Skeletal muscle cell (primary cell): ENCODE data around the gene WDR91.
A peak's percentile ranks its signal among the peaks of the same experiment; 100 is the strongest.
"Not testable (repeated sequence)": the region's sequence is repeated elsewhere in the genome, so short reads cannot be mapped to it uniquely, and the experiment has no call there.

Source experiments
- DNase-seq: peaks from one replicate; pipeline ENCODE4 v3.0.0-alpha.2; 2010; ENCODE audit warnings: low read depth
- H3K4me3 ChIP-seq: 2 replicates; pipeline ENCODE4 v1.5.1; 2011; ENCODE audit warnings: low read depth, mild to moderate bottlenecking, control low read depth, low read length, moderate library complexity

Gene WDR91

GRCh38 chr7:135234727-135235126 is 23.4 kb upstream of the WDR91 start:
- H3K4me3 ChIP-seq = no peak overlapping the region
- no peak for DNase-seq

GRCh38 chr7:135234095-135234494 is 22.8 kb upstream of the WDR91 start:
- DNase-seq, H3K4me3 ChIP-seq: not testable (repeated sequence)

GRCh38 chr7:135233570-135233969 is 22.2 kb upstream of the WDR91 start, which contains the start of gene STRA8:
STRA8 (plus strand) TSS chr7:135233838; CDS start chr7:135240525, 6,687 bp downstream.
- no peak for DNase-seq
- H3K4me3 ChIP-seq = no peak within 1 kb of the TSS

GRCh38 chr7:135232720-135233119 is 21.4 kb upstream of the WDR91 start:
- DNase-seq = no peak
- H3K4me3 ChIP-seq = no peak overlapping the region

- DNase-seq = no peak
- H3K4me3 ChIP-seq = no peak overlapping the region
These were observed 20.8 kb upstream of the WDR91 start for GRCh38 chr7:135232087-135232486.

GRCh38 chr7:135231686-135232085 is 20.4 kb upstream of the WDR91 start:
- no peak overlapping the region for H3K4me3 ChIP-seq
- DNase-seq = no peak

- H3K4me3 ChIP-seq = no peak overlapping the region
- no peak for DNase-seq
These were observed 12.7 kb upstream of the WDR91 start for GRCh38 chr7:135224027-135224426.

- no peak overlapping the region for H3K4me3 ChIP-seq
- DNase-seq = no peak
These were observed 6.6 kb upstream of the WDR91 start for GRCh38 chr7:135217645-135218509.

- no peak overlapping the region for H3K4me3 ChIP-seq
- no peak for DNase-seq
These were observed 4.4 kb upstream of the WDR91 start for GRCh38 chr7:135215698-135216097.

GRCh38 chr7:135215180-135215579 is 3.9 kb upstream of the WDR91 start:
- no peak for DNase-seq
- no peak overlapping the region for H3K4me3 ChIP-seq

- no peak overlapping the region for H3K4me3 ChIP-seq
- no peak for DNase-seq
These were observed 2.5 kb upstream of the WDR91 start for GRCh38 chr7:135213831-135214230.

GRCh38 chr7:135211946-135212685 is 790 bp upstream of the WDR91 start:
- H3K4me3 ChIP-seq = peak overlapping the region; percentile 54
- DNase-seq = not testable (repeated sequence)

- DNase-seq = no peak
These were observed 493 bp downstream of the WDR91 start for GRCh38 chr7:135210888-135211178.

GRCh38 chr7:135209225-135209834 is 2.0 kb downstream of the WDR91 start:
- no peak for DNase-seq
- H3K4me3 ChIP-seq = no peak overlapping the region

More at GRCh38 chr7:135210888-135211178, 493 bp downstream of the WDR91 start:
- H3K4me3 ChIP-seq = peak overlapping the region; percentile 84

GRCh38 chr7:135208102-135208793 is 3.1 kb downstream of the WDR91 start:
- H3K4me3 ChIP-seq = no peak overlapping the region
- no peak for DNase-seq

GRCh38 chr7:135207406-135208101 is 3.8 kb downstream of the WDR91 start:
- no peak overlapping the region for H3K4me3 ChIP-seq
- DNase-seq = no peak

GRCh38 chr7:135206941-135207391 is 4.4 kb downstream of the WDR91 start:
- DNase-seq = no peak
- no peak overlapping the region for H3K4me3 ChIP-seq

GRCh38 chr7:135205850-135206249 is 5.5 kb downstream of the WDR91 start:
- no peak overlapping the region for H3K4me3 ChIP-seq
- DNase-seq = no peak

- no peak for DNase-seq
- H3K4me3 ChIP-seq = no peak overlapping the region
These were observed 6.5 kb downstream of the WDR91 start for GRCh38 chr7:135204876-135205275.
